Fibroblast of the aortic adventitia (primary cell): ENCODE measurements around the gene MXRA8. TPM values are rescaled to one million over a fixed set of nuclear protein-coding genes. Genes with fewer than 3 reads are reported as not detected.

Source experiments
- DNase-seq: peaks from one replicate; pipeline ENCODE4 v3.0.0-alpha.2; 2010; ENCODE audit warnings: low read depth
- H3K4me3 ChIP-seq: 2 replicates; pipeline ENCODE4 v1.5.1; 2011; ENCODE audit warnings: low read depth, mild to moderate bottlenecking, control low read depth, low read length, moderate library complexity
- total RNA-seq: library from RNA; depleted of rRNA; stranded (reverse); fragments of >200 nt; gene quantifications from 2 replicates; pipeline ENCODE4 v1.2.3, GENCODE V29; 2012; ENCODE audit warnings: low replicate concordance
- TF ChIP-seq, protein P1 (sequence below): IDR thresholded peaks from 2 replicates; pipeline ENCODE4 v1.5.1; 2011; ENCODE audit warnings: mild to moderate bottlenecking, low read length, control low read depth, inconsistent platforms; ENCODE audit not compliant: insufficient read depth

MXRA8 gene
- total RNA-seq, 1 donor: 367 TPM

DNA sequence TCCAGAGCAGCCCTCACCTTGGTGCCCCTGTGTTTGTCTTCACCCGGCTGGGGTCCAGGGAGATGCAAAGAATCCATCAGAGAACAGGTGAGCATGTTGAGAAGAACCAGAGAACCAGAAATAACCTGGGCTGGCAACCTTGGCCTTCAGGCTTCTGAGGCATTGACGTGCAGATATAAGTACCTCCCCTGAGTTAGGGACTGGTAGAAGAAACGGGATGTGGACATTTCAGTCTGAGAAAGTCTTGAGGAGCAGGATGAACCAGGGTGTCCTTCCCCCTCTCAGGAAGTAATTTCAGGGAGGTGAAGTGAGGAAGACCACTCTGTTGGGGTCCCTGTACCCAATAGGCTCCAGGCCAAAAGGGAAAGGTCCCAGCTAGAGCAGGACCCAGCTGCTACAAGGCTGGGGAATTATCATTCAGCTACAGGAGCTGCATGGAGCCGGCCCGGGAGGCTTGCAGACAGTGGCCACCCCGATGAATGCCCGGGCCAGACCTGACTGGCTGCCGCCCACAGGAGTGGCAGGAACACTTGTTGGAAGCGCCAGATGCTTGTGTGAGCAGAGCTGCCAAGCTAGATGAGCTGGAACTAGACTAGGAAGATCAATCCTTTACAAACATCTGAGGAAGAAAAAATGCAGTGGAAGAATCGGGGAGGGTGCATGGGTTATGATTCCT lies 18.3 kb upstream of the MXRA8 start:
- no peak for DNase-seq
- TF ChIP-seq, protein P1, sequence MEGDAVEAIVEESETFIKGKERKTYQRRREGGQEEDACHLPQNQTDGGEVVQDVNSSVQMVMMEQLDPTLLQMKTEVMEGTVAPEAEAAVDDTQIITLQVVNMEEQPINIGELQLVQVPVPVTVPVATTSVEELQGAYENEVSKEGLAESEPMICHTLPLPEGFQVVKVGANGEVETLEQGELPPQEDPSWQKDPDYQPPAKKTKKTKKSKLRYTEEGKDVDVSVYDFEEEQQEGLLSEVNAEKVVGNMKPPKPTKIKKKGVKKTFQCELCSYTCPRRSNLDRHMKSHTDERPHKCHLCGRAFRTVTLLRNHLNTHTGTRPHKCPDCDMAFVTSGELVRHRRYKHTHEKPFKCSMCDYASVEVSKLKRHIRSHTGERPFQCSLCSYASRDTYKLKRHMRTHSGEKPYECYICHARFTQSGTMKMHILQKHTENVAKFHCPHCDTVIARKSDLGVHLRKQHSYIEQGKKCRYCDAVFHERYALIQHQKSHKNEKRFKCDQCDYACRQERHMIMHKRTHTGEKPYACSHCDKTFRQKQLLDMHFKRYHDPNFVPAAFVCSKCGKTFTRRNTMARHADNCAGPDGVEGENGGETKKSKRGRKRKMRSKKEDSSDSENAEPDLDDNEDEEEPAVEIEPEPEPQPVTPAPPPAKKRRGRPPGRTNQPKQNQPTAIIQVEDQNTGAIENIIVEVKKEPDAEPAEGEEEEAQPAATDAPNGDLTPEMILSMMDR: no peak

DNA sequence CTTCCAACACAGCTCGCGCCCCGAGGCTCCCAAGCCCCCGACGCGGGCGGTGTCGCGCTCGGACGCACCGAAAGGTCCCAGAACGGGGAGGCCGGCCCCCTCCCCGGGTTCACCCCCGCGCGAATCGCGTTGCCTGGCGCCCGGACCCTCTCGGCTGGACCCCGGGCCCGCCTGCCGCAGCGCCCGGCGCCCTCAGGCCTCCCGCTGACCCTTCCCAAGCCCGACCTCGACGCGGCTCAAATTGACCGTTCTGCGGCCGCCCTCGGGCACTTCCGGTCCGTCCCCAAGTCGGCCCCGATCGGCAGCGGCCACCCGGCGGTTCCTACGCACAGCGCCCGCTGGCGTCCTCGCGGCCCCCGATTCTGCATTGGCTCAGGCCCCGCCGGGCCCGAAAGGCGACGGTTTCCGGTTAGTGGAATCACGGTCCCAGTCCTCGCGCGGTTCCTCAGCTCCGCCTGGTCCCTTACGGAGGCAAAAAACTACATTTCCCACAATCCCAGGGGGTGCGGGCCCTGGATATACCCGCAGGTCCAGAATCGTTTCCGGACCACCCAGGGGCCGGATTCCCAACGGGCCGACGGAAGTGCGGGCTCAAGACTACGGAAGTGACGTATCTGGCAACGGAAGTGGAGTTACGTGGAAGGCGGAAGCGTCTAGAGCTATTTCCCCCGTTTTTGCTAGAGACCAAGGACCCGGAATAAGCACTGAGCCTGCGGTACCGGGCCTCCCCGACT lies 16.7 kb upstream of the MXRA8 start, which contains the start of gene AURKAIP1:
Gene AURKAIP1, minus strand, starts transcription at position 279 of the 734 bp plus-strand sequence. CDS start 451 bp downstream, outside the sequence.
- TF ChIP-seq, protein P1: peak; percentile 34
- peak; percentile 100 for DNase-seq
- peak within 1 kb of the TSS; percentile 90 for H3K4me3 ChIP-seq

More for the DNA sequence above, 18.3 kb upstream of the MXRA8 start:
- H3K4me3 ChIP-seq: no peak overlapping the region

DNA sequence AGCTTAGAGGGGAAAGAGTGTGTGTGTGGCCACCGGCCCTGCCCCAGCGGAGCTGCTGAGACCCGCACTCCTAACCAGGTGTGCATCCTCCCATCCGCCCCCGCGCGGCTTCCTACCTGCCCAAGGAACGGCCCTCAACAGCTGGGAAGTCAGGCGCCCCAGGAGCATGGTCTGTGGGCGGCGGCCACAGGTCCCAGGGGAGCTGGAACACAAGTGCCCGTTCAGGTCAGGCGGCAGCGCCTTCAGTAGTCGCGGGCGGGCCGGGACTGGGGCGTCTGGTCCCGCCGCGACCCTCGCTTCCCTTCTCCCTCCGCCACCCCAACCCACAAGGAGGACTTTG lies 16.2 kb upstream of the MXRA8 start:
- H3K4me3 ChIP-seq: peak overlapping the region; percentile 90
- TF ChIP-seq, protein P1: no peak
- no peak for DNase-seq

DNA sequence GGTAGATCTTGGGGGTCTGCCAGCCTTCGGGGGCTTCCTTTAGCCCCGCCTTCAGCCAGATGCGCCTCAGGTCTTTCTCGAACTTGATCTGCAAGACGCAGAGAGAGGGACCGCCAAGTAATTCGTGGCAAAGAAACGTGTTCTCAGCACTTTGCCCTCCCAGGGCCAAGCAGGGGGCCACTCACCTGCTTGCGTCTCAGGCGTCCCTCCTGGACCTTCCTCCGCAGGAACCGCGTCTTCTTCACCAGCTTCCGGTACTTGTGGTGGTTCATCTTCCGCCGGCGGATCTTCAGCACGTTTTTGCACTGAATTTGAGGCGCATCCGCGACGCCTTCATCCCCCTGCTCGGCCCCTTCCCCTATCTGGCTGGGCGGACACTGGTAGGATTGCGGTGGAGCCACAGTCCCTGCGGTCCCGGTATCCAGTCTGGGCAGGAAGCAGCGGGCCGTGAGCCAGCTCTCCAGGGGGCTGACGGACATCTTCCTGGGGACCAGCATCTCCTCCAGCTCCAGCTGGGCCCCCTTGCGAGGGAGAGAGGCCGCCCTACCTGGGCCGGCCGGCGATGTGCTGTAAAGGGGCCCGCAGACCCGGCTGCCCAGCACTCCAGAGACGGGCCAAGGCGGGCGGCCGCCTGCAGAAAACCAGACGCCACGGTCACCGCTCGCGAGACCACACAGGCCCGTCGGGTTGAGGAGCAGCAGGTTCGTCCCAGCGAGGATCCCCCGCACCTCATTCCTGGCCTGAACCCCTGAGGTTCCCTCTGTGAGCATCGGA lies 15.6 kb upstream of the MXRA8 start:
- DNase-seq: no peak
- H3K4me3 ChIP-seq: peak overlapping the region; percentile 90
- TF ChIP-seq, protein P1: no peak

DNA sequence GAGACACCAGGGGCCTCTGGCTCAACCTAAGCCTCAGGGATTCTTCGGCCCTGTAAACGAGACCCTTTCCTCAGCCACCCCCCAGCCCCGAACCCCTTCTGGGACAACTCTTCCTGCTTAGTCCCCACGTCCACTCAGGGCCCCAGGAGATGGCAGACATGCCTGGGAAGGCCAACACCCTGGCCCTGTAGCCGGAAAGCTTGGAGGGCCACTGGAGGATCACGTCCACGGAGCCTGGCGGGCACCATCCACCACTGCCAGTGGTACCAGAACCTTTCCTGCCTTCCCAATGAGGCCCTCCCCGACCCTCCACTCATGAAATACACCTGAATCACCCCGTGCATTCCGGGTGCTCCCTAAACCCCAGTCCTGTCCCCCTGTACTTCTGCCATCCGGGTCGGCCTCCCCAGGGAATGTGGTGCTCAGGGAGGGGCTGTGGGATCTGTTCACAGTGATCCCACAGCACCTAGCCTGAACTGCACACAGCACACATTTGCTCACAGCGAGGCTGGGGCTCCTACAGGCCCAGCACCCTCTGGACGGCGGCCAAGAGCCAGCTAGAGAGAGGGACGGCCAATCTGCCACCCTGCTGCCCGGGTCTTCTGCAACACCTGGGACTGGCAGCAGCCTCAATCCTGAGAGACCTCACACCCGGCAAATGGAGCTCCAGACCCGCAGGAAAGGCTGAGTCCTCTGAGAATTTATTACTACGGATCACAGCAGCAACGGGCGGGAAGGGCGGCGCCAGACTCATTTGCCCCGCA lies 14.9 kb upstream of the MXRA8 start:
- TF ChIP-seq, protein P1: no peak
- DNase-seq: no peak
- peak overlapping the region; percentile 90 for H3K4me3 ChIP-seq
